HepG2 (cell line): ENCODE data around the gene UVSSA.

Source experiments
- CEBPB ChIP-seq: IDR thresholded peaks from 2 replicates; pipeline ENCODE4 v1.6.1; 2011; ENCODE audit warnings: low read depth, low read length, improper control_type of control experiment, borderline replicate concordance
- NFRKB ChIP-seq: fragments of 450-650 bp; IDR thresholded peaks from 2 replicates; pipeline ENCODE4 v1.6.1; 2017
- TAF1 ChIP-seq: sonication (generic); formaldehyde crosslinking; IDR thresholded peaks from 2 replicates; pipeline ENCODE4 v1.4.0; 2020; ENCODE audit warnings: missing genetic modification reagents
- ZNF160 ChIP-seq: sonication (generic); formaldehyde crosslinking; IDR thresholded peaks from 2 replicates; pipeline ENCODE4 v1.8.0; 2022; ENCODE audit warnings: mild to moderate bottlenecking, inconsistent platforms, missing genetic modification reagents
- ZNF512B ChIP-seq: sonication (generic); formaldehyde crosslinking; IDR thresholded peaks from 2 replicates; pipeline ENCODE4 v1.5.1; 2020; ENCODE audit warnings: missing genetic modification reagents, mild to moderate bottlenecking, borderline replicate concordance
- TF ChIP-seq, protein P1 (sequence below): sonication (generic); formaldehyde crosslinking; IDR thresholded peaks from 2 replicates; pipeline ENCODE4 v1.5.0; 2020; ENCODE audit warnings: mild to moderate bottlenecking, missing genetic modification reagents, moderate library complexity

- no peak for TF ChIP-seq CEBPB
- TF ChIP-seq ZNF160 (CRISPR knock-in tag) = no peak
- TF ChIP-seq ZNF512B (CRISPR knock-in tag) = no peak
- TF ChIP-seq TAF1 (CRISPR knock-in tag) = no peak
- TF ChIP-seq, protein P1, sequence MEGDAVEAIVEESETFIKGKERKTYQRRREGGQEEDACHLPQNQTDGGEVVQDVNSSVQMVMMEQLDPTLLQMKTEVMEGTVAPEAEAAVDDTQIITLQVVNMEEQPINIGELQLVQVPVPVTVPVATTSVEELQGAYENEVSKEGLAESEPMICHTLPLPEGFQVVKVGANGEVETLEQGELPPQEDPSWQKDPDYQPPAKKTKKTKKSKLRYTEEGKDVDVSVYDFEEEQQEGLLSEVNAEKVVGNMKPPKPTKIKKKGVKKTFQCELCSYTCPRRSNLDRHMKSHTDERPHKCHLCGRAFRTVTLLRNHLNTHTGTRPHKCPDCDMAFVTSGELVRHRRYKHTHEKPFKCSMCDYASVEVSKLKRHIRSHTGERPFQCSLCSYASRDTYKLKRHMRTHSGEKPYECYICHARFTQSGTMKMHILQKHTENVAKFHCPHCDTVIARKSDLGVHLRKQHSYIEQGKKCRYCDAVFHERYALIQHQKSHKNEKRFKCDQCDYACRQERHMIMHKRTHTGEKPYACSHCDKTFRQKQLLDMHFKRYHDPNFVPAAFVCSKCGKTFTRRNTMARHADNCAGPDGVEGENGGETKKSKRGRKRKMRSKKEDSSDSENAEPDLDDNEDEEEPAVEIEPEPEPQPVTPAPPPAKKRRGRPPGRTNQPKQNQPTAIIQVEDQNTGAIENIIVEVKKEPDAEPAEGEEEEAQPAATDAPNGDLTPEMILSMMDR = no peak
- no peak for TF ChIP-seq NFRKB
Observed at GRCh38 chr4:1299301-1299860, 47.6 kb upstream of the UVSSA start.
